Measurements from ENCODE around the gene SORCS2. TPM values are rescaled to one million over a fixed set of nuclear protein-coding genes. Genes with fewer than 3 reads are reported as not detected.

The SORCS2 gene
- total and polyA plus RNA-seq, 7 donors, result 0.18 to 1.5 (median 0.36) TPM

GRCh38 chr4:7500404-7500803 is 308.1 kb downstream of the SORCS2 start:
- WGBS, 3 donors, result 75 to 81% (median 79%) methylated on average over 10 of the region's 10 CpGs

DNA sequence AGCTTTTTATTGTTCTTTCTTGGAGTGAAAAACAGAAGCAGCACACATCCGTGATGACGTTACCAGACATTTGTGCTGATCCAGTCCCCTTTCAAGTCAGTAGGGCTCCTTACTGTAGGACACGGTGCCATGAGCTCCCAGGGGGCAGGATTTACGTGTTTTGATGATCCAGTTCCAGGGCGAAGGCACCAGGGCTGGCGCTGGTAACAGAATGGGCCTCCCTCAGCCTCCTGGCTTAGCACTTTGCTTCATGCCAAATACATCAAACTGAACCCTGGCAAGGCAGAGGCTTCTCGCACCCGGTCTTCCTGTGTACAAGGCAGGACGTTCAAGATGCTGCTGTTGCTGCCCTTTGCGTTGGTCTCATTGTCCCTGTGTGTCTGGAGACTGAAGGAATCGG is 309.0 kb downstream of the SORCS2 start:
- H3K9me3 ChIP-seq, result no peaks in the 10 kb centered on the region
- no peaks in the 10 kb centered on the region for H3K4me1 ChIP-seq
- H3K4me3 ChIP-seq, result no peak overlapping the region
- 67 to 71% (median 69%) methylated on average over 11 of the region's 11 CpGs for WGBS, 3 donors
- TF ChIP-seq, protein P1, sequence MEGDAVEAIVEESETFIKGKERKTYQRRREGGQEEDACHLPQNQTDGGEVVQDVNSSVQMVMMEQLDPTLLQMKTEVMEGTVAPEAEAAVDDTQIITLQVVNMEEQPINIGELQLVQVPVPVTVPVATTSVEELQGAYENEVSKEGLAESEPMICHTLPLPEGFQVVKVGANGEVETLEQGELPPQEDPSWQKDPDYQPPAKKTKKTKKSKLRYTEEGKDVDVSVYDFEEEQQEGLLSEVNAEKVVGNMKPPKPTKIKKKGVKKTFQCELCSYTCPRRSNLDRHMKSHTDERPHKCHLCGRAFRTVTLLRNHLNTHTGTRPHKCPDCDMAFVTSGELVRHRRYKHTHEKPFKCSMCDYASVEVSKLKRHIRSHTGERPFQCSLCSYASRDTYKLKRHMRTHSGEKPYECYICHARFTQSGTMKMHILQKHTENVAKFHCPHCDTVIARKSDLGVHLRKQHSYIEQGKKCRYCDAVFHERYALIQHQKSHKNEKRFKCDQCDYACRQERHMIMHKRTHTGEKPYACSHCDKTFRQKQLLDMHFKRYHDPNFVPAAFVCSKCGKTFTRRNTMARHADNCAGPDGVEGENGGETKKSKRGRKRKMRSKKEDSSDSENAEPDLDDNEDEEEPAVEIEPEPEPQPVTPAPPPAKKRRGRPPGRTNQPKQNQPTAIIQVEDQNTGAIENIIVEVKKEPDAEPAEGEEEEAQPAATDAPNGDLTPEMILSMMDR (IDR thresholded peaks at IDR 0.05), result no peak
- ATAC-seq (no peak), DNase-seq (no peak)
- H3K27ac ChIP-seq, result no peak overlapping the region
- intact Hi-C loops (cut with DNase I), result no loop called here
- H3K36me3 ChIP-seq (ENCODE audit: insufficient read depth in 1 of 2, low read depth in 1 of 2), result no peaks in the 10 kb centered on the region
- H3K27me3 ChIP-seq (ENCODE audit: insufficient read depth in 3 of 3, low read length in 2 of 3), result peaks cover 0 to 19% (median 10%) of the 10 kb centered on the region in 3 donors

More at GRCh38 chr4:7500404-7500803, 308.1 kb downstream of the SORCS2 start:
- DNase-seq (no peak), ATAC-seq (no peak)
- no peak overlapping the region for H3K27ac ChIP-seq
- H3K4me3 ChIP-seq, result no peak overlapping the region
- no peaks in the 10 kb centered on the region for H3K4me1 ChIP-seq
- intact Hi-C loops (cut with DNase I), result no loop called here
- TF ChIP-seq, protein P1 (IDR thresholded peaks at IDR 0.05), result no peak
- H3K36me3 ChIP-seq (ENCODE audit: insufficient read depth in 1 of 2, low read depth in 1 of 2), result no peaks in the 10 kb centered on the region
- peaks cover 0 to 19% (median 10%) of the 10 kb centered on the region in 3 donors for H3K27me3 ChIP-seq (ENCODE audit: insufficient read depth in 3 of 3, low read length in 2 of 3)
- H3K9me3 ChIP-seq, result no peaks in the 10 kb centered on the region

DNA sequence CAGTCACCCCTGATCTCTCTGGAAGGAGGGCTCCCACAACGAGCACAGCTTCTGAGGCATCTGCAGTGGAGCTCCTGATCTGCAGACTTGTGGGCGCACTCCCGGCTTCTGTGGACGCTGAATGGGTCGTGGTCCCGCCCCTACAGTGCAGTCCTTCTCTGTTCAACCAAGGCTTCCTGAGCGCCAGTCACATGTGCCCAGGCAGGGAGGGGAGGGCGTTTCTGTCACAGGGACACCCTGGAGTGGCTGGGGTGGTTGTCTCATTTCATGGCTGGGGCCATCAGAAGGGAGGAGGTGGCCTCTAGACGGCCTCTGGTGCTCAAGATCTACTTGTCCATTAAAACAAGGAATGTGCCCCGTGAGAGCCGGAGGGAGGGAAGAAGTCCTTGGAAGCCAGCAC is 309.5 kb downstream of the SORCS2 start:
- no peak overlapping the region for H3K27ac ChIP-seq
- 71 to 73% (median 71%) methylated on average over 11 of the region's 11 CpGs for WGBS, 3 donors
- ATAC-seq (no peak), DNase-seq (no peak)
- no peaks in the 10 kb centered on the region for H3K4me1 ChIP-seq
- H3K4me3 ChIP-seq, result no peak overlapping the region
- H3K9me3 ChIP-seq, result no peaks in the 10 kb centered on the region
- TF ChIP-seq, protein P1 (IDR thresholded peaks at IDR 0.05), result no peak
- peaks cover 0 to 19% (median 10%) of the 10 kb centered on the region in 3 donors for H3K27me3 ChIP-seq (ENCODE audit: insufficient read depth in 3 of 3, low read length in 2 of 3)
- intact Hi-C loops (cut with DNase I), result no loop called here
- H3K36me3 ChIP-seq (ENCODE audit: insufficient read depth in 1 of 2, low read depth in 1 of 2), result no peaks in the 10 kb centered on the region

DNA sequence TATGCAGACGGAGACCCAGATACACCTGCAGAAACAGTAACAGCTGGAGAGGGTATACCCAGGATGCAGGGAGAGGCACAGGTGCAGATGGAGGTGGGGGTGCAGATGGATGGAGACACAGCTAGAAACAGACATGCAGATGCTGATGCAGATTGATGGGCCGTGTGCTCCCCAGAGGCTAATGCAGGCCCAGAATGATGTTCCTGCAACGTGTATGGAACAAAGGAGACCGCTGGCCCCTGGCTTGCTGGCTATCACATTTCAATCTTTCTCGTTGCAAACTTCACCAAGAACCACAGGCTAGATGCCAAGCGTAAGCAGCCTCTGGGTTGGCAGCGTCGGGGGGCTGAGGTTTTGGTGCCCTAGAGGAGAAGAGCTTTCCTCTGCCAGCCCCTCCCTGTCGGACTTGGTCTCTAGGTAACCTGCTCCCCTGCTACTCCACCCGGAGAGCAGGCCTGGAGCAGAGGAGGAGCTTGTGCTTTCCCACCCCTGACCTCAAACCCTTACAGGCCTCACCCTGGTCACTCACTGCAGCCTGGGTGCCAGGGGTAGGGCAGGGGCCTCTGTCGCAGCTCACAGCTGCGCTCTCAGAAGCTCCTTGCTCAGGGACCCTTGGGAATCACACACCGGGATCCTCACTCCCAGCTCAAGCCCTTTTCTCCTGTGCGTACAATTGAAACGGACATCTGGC is 311.4 kb downstream of the SORCS2 start:
- intact Hi-C loops (cut with DNase I), result no loop called here
- no peak for ATAC-seq
- WGBS, 3 donors, result 68 to 75% (median 73%) methylated on average over 15 of the region's 15 CpGs
- Histone ChIP-seq H3K9me3 (no peaks in the 10 kb centered on the region), H3K4me1 (no peaks in the 10 kb centered on the region), H3K27me3 (ENCODE audit: insufficient read depth in 3 of 3, low read length in 2 of 3) (peaks cover 0 to 17% (median 10%) of the 10 kb centered on the region in 3 donors), H3K4me3 (no peak overlapping the region), H3K27ac (no peak overlapping the region), H3K36me3 (ENCODE audit: insufficient read depth in 1 of 2, low read depth in 1 of 2) (no peaks in the 10 kb centered on the region)
- TF ChIP-seq, protein P1 (IDR thresholded peaks at IDR 0.05), result no peak
- peak in 1 of 2 donors; percentile 11 for DNase-seq

All from psoas muscle (tissue), 8 donors.